IMR-90 (cell line): ENCODE results near the gene ADGRA3. TPM values are rescaled to one million over a fixed set of nuclear protein-coding genes. Genes with fewer than 3 reads are reported as not detected.

Source experiments
- ATAC-seq: fragments of 200-7000 bp; cut with Tn5 transposase; 2 replicates; pipeline ENCODE4 v1.9.1; 2020; ENCODE audit warnings: low read depth, mild to moderate bottlenecking, moderate library complexity
- BruUV-seq: library from RNA; stranded (reverse); fragments of 400-500 nt; replicated peaks from 2 replicates; lab custom pipeline; 2021; lab: Mats Ljungman, UMichigan
- CTCF ChIA-PET: fragments of 300-600 bp; formaldehyde crosslinking; extraction: SDS; loops from one replicate; lab custom pipeline; 2021; ENCODE audit warnings: antibody characterized with exemption; lab: Yijun Ruan, JAX
- POLR2A ChIA-PET: fragments of 300-600 bp; sonication (Branson Sonifier 250); formaldehyde crosslinking; loops from one replicate; lab custom pipeline; 2022; ENCODE audit warnings: antibody characterized with exemption; ENCODE audit not compliant: unreplicated experiment; lab: Charles Lee
- DNase-seq: peaks from one replicate; pipeline ENCODE4 v3.0.0; 2013
- H2AFZ ChIP-seq: replicated peaks from 2 replicates; pipeline ENCODE3; 2013; ENCODE audit warnings: low read length, mild to moderate bottlenecking; ENCODE audit not compliant: poor library complexity
- H2AK5ac ChIP-seq: 2 replicates; pipeline ENCODE4 v1.6.1; 2013; ENCODE audit warnings: low read depth, low read length, inconsistent platforms
- H2AK9ac ChIP-seq: replicated peaks from 2 replicates; pipeline ENCODE3; 2013; ENCODE audit warnings: mild to moderate bottlenecking, low read depth, low read length, moderate library complexity; ENCODE audit not compliant: poor library complexity
- H2BK120ac ChIP-seq: 2 replicates; pipeline ENCODE4 v1.6.1; 2013; ENCODE audit warnings: low read depth, low read length, inconsistent platforms
- H2BK15ac ChIP-seq: 3 replicates; pipeline ENCODE4 v1.6.1; 2013; ENCODE audit warnings: low read depth, low read length, inconsistent platforms
- H2BK20ac ChIP-seq: 2 replicates; pipeline ENCODE4 v1.6.1; 2013; ENCODE audit warnings: low read depth, mild to moderate bottlenecking, inconsistent platforms, low read length, moderate library complexity
- H2BK5ac ChIP-seq: 2 replicates; pipeline ENCODE4 v1.6.1; 2013; ENCODE audit warnings: mild to moderate bottlenecking, low read depth, low read length, inconsistent platforms; ENCODE audit not compliant: poor library complexity, severe bottlenecking
- H3K14ac ChIP-seq: replicated peaks from 2 replicates; pipeline ENCODE4 v1.6.1; 2013; ENCODE audit warnings: low read depth, low read length, inconsistent platforms
- H3K18ac ChIP-seq: 2 replicates; pipeline ENCODE4 v1.6.1; 2013; ENCODE audit warnings: low read depth, low read length, control low read depth
- H3K23ac ChIP-seq: 2 replicates; pipeline ENCODE4 v1.6.1; 2013; ENCODE audit warnings: low read depth, low read length, inconsistent platforms
- H3K27ac ChIP-seq: 2 replicates; pipeline ENCODE4 v1.5.1; 2013; ENCODE audit warnings: mild to moderate bottlenecking, control low read depth, low read length; ENCODE audit not compliant: insufficient read depth
- H3K27me3 ChIP-seq: 2 replicates; pipeline ENCODE4 v1.6.1; 2013; ENCODE audit warnings: low read length; ENCODE audit not compliant: control insufficient read depth, insufficient read depth
- H3K36me3 ChIP-seq: 2 replicates; pipeline ENCODE4 v1.6.1; 2013; ENCODE audit warnings: low read length, mixed read lengths; ENCODE audit not compliant: control insufficient read depth, insufficient read depth
- H3K4ac ChIP-seq: 2 replicates; pipeline ENCODE4 v1.6.1; 2013; ENCODE audit warnings: low read depth, low read length, inconsistent platforms
- H3K4me1 ChIP-seq: 2 replicates; pipeline ENCODE4 v1.6.1; 2013; ENCODE audit warnings: low read length, mixed read lengths; ENCODE audit not compliant: control insufficient read depth, insufficient read depth
- H3K4me2 ChIP-seq: 2 replicates; pipeline ENCODE4 v1.6.1; 2013; ENCODE audit warnings: low read depth, mild to moderate bottlenecking, control low read depth, low read length, moderate library complexity
- H3K4me3 ChIP-seq: 2 replicates; pipeline ENCODE4 v1.5.1; 2013; ENCODE audit warnings: low read depth, mild to moderate bottlenecking, control low read depth, low read length, moderate library complexity; ENCODE audit not compliant: insufficient read depth
- H3K56ac ChIP-seq: 2 replicates; pipeline ENCODE4 v1.6.1; 2013; ENCODE audit warnings: low read length, inconsistent platforms; ENCODE audit not compliant: insufficient read depth; ENCODE audit errors: extremely low read depth
- H3K79me1 ChIP-seq, 2 experiments: 2 replicates each; pipeline ENCODE4 v1.6.1; 2013; ENCODE audit warnings: low read length in 2 of 2, inconsistent platforms in 1 of 2, low read depth in 1 of 2
- H3K9ac ChIP-seq: 2 replicates; pipeline ENCODE4 v1.6.1; 2013; ENCODE audit warnings: low read depth, low read length, control low read depth
- H3K9me1 ChIP-seq: 2 replicates; pipeline ENCODE4 v1.6.1; 2013; ENCODE audit warnings: low read length, inconsistent platforms; ENCODE audit not compliant: insufficient read depth
- H3K9me3 ChIP-seq: 2 replicates; pipeline ENCODE4 v1.6.1; 2013; ENCODE audit warnings: low read length; ENCODE audit not compliant: control insufficient read depth, insufficient read depth
- H4K20me1 ChIP-seq: 2 replicates; pipeline ENCODE4 v1.6.1; 2013; ENCODE audit warnings: low read length, inconsistent platforms; ENCODE audit not compliant: insufficient read depth
- H4K5ac ChIP-seq: 2 replicates; pipeline ENCODE4 v1.6.1; 2013; ENCODE audit warnings: mild to moderate bottlenecking, low read depth, low read length, control low read depth
- H4K8ac ChIP-seq, 2 experiments: 2 replicates each; pipeline ENCODE4 v1.6.1; 2013; ENCODE audit warnings: low read depth in 2 of 2, low read length in 2 of 2, control low read depth in 1 of 2, inconsistent platforms in 1 of 2
- H4K91ac ChIP-seq: 2 replicates; pipeline ENCODE4 v1.6.1; 2013; ENCODE audit warnings: low read depth, low read length, inconsistent platforms; ENCODE audit not compliant: insufficient read depth
- CEBPB ChIP-seq: IDR thresholded peaks from 2 replicates; pipeline ENCODE4 v1.6.1; 2012; ENCODE audit warnings: low read depth, low read length, improper control_type of control experiment
- CHD1 ChIP-seq: IDR thresholded peaks from 2 replicates; pipeline ENCODE4 v1.6.1; 2012; ENCODE audit warnings: low read depth, low read length, improper control_type of control experiment
- FOS ChIP-seq: fragments of 150-350 bp; IDR thresholded peaks from 2 replicates; pipeline ENCODE4 v1.6.1; 2016; ENCODE audit warnings: low read depth, low read length
- MAFK ChIP-seq: IDR thresholded peaks from 2 replicates; pipeline ENCODE4 v1.6.1; 2012; ENCODE audit warnings: low read depth, low read length, improper control_type of control experiment
- MXI1 ChIP-seq: IDR thresholded peaks from 2 replicates; pipeline ENCODE4 v1.6.1; 2012; ENCODE audit warnings: low read depth, mild to moderate bottlenecking, low read length, moderate library complexity, borderline replicate concordance
- NFE2L2 ChIP-seq: fragments of 150-350 bp; IDR thresholded peaks from 2 replicates; pipeline ENCODE4 v1.6.1; 2016; ENCODE audit warnings: low read depth, mild to moderate bottlenecking, low read length
- RAD21 ChIP-seq: IDR thresholded peaks from 2 replicates; pipeline ENCODE4 v1.6.1; 2012; ENCODE audit warnings: low read length, improper control_type of control experiment
- WGBS, 2 experiments: methylation state at CpG; one replicate each; pipeline versions ENCODE4 v1.1.5 to v1.1.7; 2013; ENCODE audit warnings: missing lambda C conversion rate in 2 of 2; ENCODE audit not compliant: insufficient read length in 1 of 2; ENCODE audit errors: extremely low coverage in 2 of 2; 5-methylcytosine and 5-hydroxymethylcytosine counted together
- dilution Hi-C: fragments of 300-500 bp; cut with HindIII; formaldehyde crosslinking; loops from one replicate; pipeline ENCODE4 v1.14.3; 2018; ENCODE audit warnings: low sequenced_read_pairs; ENCODE audit not compliant: unreplicated experiment
- in situ Hi-C: fragments of 300-500 bp; cut with MboI; formaldehyde crosslinking; loops from 3 replicates; pipeline ENCODE4 v1.14.3; 2019; ENCODE audit warnings: low sequenced_read_pairs, inconsistent platforms, mixed read lengths
- intact Hi-C: fragments of 100-400 bp; cut with micrococcal nuclease; formaldehyde crosslinking; loops from 2 replicates; pipeline ENCODE4 v1.10.0; 2022
- polyA plus RNA-seq, 3 experiments: library from polyadenylated mRNA; depleted of rRNA; stranded (reverse); fragments of >200 nt; gene quantifications; 2 replicates each; pipeline ENCODE4 v1.2.3, GENCODE V29; 2012; ENCODE audit warnings: low replicate concordance in 1 of 3
- total RNA-seq: library from RNA; depleted of rRNA; stranded (reverse); fragments of >200 nt; gene quantifications from 2 replicates; pipeline ENCODE4 v1.2.3, GENCODE V29; 2012
- TF ChIP-seq, protein P1 (sequence below): fragments of 150-350 bp; IDR thresholded peaks from 2 replicates; pipeline ENCODE4 v1.6.1; 2017; ENCODE audit warnings: mild to moderate bottlenecking, antibody characterized with exemption, low read length, low read depth
- TF ChIP-seq, protein P2 (sequence below): fragments of 150-350 bp; IDR thresholded peaks from 2 replicates; pipeline ENCODE4 v1.6.1; 2016; ENCODE audit warnings: low read depth, mild to moderate bottlenecking, low read length, moderate library complexity, borderline replicate concordance
- TF ChIP-seq, protein P3 (sequence below): conservative IDR thresholded peaks from 2 replicates; pipeline ENCODE4 v1.5.1; 2012; ENCODE audit warnings: mild to moderate bottlenecking, low read depth, low read length, improper control_type of control experiment

ADGRA3 gene
- total and polyA plus RNA-seq, 2 of the 4 experiments (the other 2 are of a cell fraction), result 20.1 to 28.0 TPM

DNA sequence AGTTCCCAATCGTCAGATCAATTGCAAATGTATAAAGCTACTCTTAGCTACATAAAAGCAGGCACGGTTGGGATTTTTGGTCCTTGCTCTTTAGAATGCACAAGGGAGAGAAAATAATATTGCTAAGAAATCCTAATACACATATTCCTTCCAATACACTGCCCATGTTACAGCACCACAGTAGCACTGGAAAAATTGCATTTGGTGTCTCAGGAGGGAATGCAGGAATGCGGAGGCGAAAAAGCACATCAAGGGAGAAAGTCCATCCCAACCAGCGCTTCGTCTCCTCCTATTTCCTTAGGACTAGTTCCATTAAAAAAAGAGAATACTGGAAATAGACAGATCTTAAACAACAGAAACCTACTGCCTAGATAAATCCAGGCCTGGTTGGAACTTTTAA lies 23.9 kb downstream of the ADGRA3 start:
- Histone ChIP-seq H4K20me1 (peaks cover 11% of the 10 kb centered on the region; the same call in 1 of the 2 replicates), H2BK5ac (no peak overlapping the region), H2AFZ (no peak overlapping the region), H3K9ac (no peak overlapping the region), H3K9me1 (0 out of 2 replicates have a peak, but pooled peaks cover 3% of the 10 kb centered on the region), H4K5ac (no peak overlapping the region), H3K14ac (no peak overlapping the region), H3K4ac (no peak overlapping the region), H3K4me1 (peaks cover 3% of the 10 kb centered on the region), H3K4me3 (no peak overlapping the region), H3K23ac (no peak overlapping the region), H4K8ac (no peak overlapping the region), H2BK120ac (no peak overlapping the region), H3K4me2 (no peak overlapping the region), H3K27me3 (no peaks in the 10 kb centered on the region), H4K91ac (no peak overlapping the region), H3K9me3 (no peaks in the 10 kb centered on the region), H3K18ac (no peak overlapping the region), H3K79me1 (peaks cover 18 to 37% of the 10 kb centered on the region in 2 experiments; a peak in 3 of 4 replicates), H2BK15ac (no peak overlapping the region), H3K36me3 (no peaks in the 10 kb centered on the region), H2AK5ac (no peak overlapping the region), H3K27ac (no peak overlapping the region), H2AK9ac (no peak overlapping the region), H2BK20ac (no peak overlapping the region), H3K56ac (no peak overlapping the region)
- in situ Hi-C loops (no loop called here), intact Hi-C loops (no loop called here), dilution Hi-C loops (no loop called here)
- no TSS peak for BruUV-seq
- ATAC-seq, result no peak
- DNase-seq, result no peak
- no CpG with 5 or more reads among the region's 6 CpGs for whole genome bisulfite sequencing, 2 experiments
- POLR2A ChIA-PET, result no interaction called here
- TF ChIP-seq MAFK (no peak), MXI1 (no peak), FOS (no peak), CEBPB (no peak), RAD21 (no peak), NFE2L2 (no peak), CHD1 (no peak)
- TF ChIP-seq, protein P1, sequence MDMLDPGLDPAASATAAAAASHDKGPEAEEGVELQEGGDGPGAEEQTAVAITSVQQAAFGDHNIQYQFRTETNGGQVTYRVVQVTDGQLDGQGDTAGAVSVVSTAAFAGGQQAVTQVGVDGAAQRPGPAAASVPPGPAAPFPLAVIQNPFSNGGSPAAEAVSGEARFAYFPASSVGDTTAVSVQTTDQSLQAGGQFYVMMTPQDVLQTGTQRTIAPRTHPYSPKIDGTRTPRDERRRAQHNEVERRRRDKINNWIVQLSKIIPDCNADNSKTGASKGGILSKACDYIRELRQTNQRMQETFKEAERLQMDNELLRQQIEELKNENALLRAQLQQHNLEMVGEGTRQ, result no peak
- TF ChIP-seq, protein P2, sequence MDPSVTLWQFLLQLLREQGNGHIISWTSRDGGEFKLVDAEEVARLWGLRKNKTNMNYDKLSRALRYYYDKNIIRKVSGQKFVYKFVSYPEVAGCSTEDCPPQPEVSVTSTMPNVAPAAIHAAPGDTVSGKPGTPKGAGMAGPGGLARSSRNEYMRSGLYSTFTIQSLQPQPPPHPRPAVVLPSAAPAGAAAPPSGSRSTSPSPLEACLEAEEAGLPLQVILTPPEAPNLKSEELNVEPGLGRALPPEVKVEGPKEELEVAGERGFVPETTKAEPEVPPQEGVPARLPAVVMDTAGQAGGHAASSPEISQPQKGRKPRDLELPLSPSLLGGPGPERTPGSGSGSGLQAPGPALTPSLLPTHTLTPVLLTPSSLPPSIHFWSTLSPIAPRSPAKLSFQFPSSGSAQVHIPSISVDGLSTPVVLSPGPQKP, result no peak
- TF ChIP-seq, protein P3, sequence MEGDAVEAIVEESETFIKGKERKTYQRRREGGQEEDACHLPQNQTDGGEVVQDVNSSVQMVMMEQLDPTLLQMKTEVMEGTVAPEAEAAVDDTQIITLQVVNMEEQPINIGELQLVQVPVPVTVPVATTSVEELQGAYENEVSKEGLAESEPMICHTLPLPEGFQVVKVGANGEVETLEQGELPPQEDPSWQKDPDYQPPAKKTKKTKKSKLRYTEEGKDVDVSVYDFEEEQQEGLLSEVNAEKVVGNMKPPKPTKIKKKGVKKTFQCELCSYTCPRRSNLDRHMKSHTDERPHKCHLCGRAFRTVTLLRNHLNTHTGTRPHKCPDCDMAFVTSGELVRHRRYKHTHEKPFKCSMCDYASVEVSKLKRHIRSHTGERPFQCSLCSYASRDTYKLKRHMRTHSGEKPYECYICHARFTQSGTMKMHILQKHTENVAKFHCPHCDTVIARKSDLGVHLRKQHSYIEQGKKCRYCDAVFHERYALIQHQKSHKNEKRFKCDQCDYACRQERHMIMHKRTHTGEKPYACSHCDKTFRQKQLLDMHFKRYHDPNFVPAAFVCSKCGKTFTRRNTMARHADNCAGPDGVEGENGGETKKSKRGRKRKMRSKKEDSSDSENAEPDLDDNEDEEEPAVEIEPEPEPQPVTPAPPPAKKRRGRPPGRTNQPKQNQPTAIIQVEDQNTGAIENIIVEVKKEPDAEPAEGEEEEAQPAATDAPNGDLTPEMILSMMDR, result no peak
- CTCF ChIA-PET, result no interaction called here
